IMR-90 (cell line): Measurements from ENCODE around the gene SYNE1. TPM values are rescaled to one million over a fixed set of nuclear protein-coding genes. Genes with fewer than 3 reads are reported as not detected.

Source experiments
- ATAC-seq: fragments of 200-7000 bp; cut with Tn5 transposase; 2 replicates; pipeline ENCODE4 v1.9.1; 2020; ENCODE audit warnings: low read depth, mild to moderate bottlenecking, moderate library complexity
- BruUV-seq: library from RNA; stranded (reverse); fragments of 400-500 nt; replicated peaks from 2 replicates; lab custom pipeline; 2021; lab: Mats Ljungman, UMichigan
- CTCF ChIA-PET: fragments of 300-600 bp; formaldehyde crosslinking; extraction: SDS; loops from one replicate; lab custom pipeline; 2021; ENCODE audit warnings: antibody characterized with exemption; lab: Yijun Ruan, JAX
- POLR2A ChIA-PET: fragments of 300-600 bp; sonication (Branson Sonifier 250); formaldehyde crosslinking; loops from one replicate; lab custom pipeline; 2022; ENCODE audit warnings: antibody characterized with exemption; ENCODE audit not compliant: unreplicated experiment; lab: Charles Lee
- DNase-seq: peaks from one replicate; pipeline ENCODE4 v3.0.0; 2013
- H2AFZ ChIP-seq: replicated peaks from 2 replicates; pipeline ENCODE3; 2013; ENCODE audit warnings: low read length, mild to moderate bottlenecking; ENCODE audit not compliant: poor library complexity
- H2AK5ac ChIP-seq: 2 replicates; pipeline ENCODE4 v1.6.1; 2013; ENCODE audit warnings: low read depth, low read length, inconsistent platforms
- H2AK9ac ChIP-seq: replicated peaks from 2 replicates; pipeline ENCODE3; 2013; ENCODE audit warnings: mild to moderate bottlenecking, low read depth, low read length, moderate library complexity; ENCODE audit not compliant: poor library complexity
- H2BK120ac ChIP-seq: 2 replicates; pipeline ENCODE4 v1.6.1; 2013; ENCODE audit warnings: low read depth, low read length, inconsistent platforms
- H2BK15ac ChIP-seq: 3 replicates; pipeline ENCODE4 v1.6.1; 2013; ENCODE audit warnings: low read depth, low read length, inconsistent platforms
- H2BK20ac ChIP-seq: 2 replicates; pipeline ENCODE4 v1.6.1; 2013; ENCODE audit warnings: low read depth, mild to moderate bottlenecking, inconsistent platforms, low read length, moderate library complexity
- H2BK5ac ChIP-seq: 2 replicates; pipeline ENCODE4 v1.6.1; 2013; ENCODE audit warnings: mild to moderate bottlenecking, low read depth, low read length, inconsistent platforms; ENCODE audit not compliant: poor library complexity, severe bottlenecking
- H3K14ac ChIP-seq: replicated peaks from 2 replicates; pipeline ENCODE4 v1.6.1; 2013; ENCODE audit warnings: low read depth, low read length, inconsistent platforms
- H3K18ac ChIP-seq: 2 replicates; pipeline ENCODE4 v1.6.1; 2013; ENCODE audit warnings: low read depth, low read length, control low read depth
- H3K23ac ChIP-seq: 2 replicates; pipeline ENCODE4 v1.6.1; 2013; ENCODE audit warnings: low read depth, low read length, inconsistent platforms
- H3K27ac ChIP-seq: 2 replicates; pipeline ENCODE4 v1.5.1; 2013; ENCODE audit warnings: mild to moderate bottlenecking, control low read depth, low read length; ENCODE audit not compliant: insufficient read depth
- H3K27me3 ChIP-seq: 2 replicates; pipeline ENCODE4 v1.6.1; 2013; ENCODE audit warnings: low read length; ENCODE audit not compliant: control insufficient read depth, insufficient read depth
- H3K36me3 ChIP-seq: 2 replicates; pipeline ENCODE4 v1.6.1; 2013; ENCODE audit warnings: low read length, mixed read lengths; ENCODE audit not compliant: control insufficient read depth, insufficient read depth
- H3K4ac ChIP-seq: 2 replicates; pipeline ENCODE4 v1.6.1; 2013; ENCODE audit warnings: low read depth, low read length, inconsistent platforms
- H3K4me1 ChIP-seq: 2 replicates; pipeline ENCODE4 v1.6.1; 2013; ENCODE audit warnings: low read length, mixed read lengths; ENCODE audit not compliant: control insufficient read depth, insufficient read depth
- H3K4me2 ChIP-seq: 2 replicates; pipeline ENCODE4 v1.6.1; 2013; ENCODE audit warnings: low read depth, mild to moderate bottlenecking, control low read depth, low read length, moderate library complexity
- H3K4me3 ChIP-seq: 2 replicates; pipeline ENCODE4 v1.5.1; 2013; ENCODE audit warnings: low read depth, mild to moderate bottlenecking, control low read depth, low read length, moderate library complexity; ENCODE audit not compliant: insufficient read depth
- H3K56ac ChIP-seq: 2 replicates; pipeline ENCODE4 v1.6.1; 2013; ENCODE audit warnings: low read length, inconsistent platforms; ENCODE audit not compliant: insufficient read depth; ENCODE audit errors: extremely low read depth
- H3K79me1 ChIP-seq, 2 experiments: 2 replicates each; pipeline ENCODE4 v1.6.1; 2013; ENCODE audit warnings: low read length in 2 of 2, inconsistent platforms in 1 of 2, low read depth in 1 of 2
- H3K9ac ChIP-seq: 2 replicates; pipeline ENCODE4 v1.6.1; 2013; ENCODE audit warnings: low read depth, low read length, control low read depth
- H3K9me1 ChIP-seq: 2 replicates; pipeline ENCODE4 v1.6.1; 2013; ENCODE audit warnings: low read length, inconsistent platforms; ENCODE audit not compliant: insufficient read depth
- H3K9me3 ChIP-seq: 2 replicates; pipeline ENCODE4 v1.6.1; 2013; ENCODE audit warnings: low read length; ENCODE audit not compliant: control insufficient read depth, insufficient read depth
- H4K20me1 ChIP-seq: 2 replicates; pipeline ENCODE4 v1.6.1; 2013; ENCODE audit warnings: low read length, inconsistent platforms; ENCODE audit not compliant: insufficient read depth
- H4K5ac ChIP-seq: 2 replicates; pipeline ENCODE4 v1.6.1; 2013; ENCODE audit warnings: mild to moderate bottlenecking, low read depth, low read length, control low read depth
- H4K8ac ChIP-seq, 2 experiments: 2 replicates each; pipeline ENCODE4 v1.6.1; 2013; ENCODE audit warnings: low read depth in 2 of 2, low read length in 2 of 2, control low read depth in 1 of 2, inconsistent platforms in 1 of 2
- H4K91ac ChIP-seq: 2 replicates; pipeline ENCODE4 v1.6.1; 2013; ENCODE audit warnings: low read depth, low read length, inconsistent platforms; ENCODE audit not compliant: insufficient read depth
- BHLHE40 ChIP-seq: fragments of 150-350 bp; IDR thresholded peaks from 2 replicates; pipeline ENCODE4 v1.6.1; 2016; ENCODE audit warnings: mild to moderate bottlenecking, low read depth, low read length
- CEBPB ChIP-seq: IDR thresholded peaks from 2 replicates; pipeline ENCODE4 v1.6.1; 2012; ENCODE audit warnings: low read depth, low read length, improper control_type of control experiment
- CHD1 ChIP-seq: IDR thresholded peaks from 2 replicates; pipeline ENCODE4 v1.6.1; 2012; ENCODE audit warnings: low read depth, low read length, improper control_type of control experiment
- CTCF ChIP-seq: conservative IDR thresholded peaks from 2 replicates; pipeline ENCODE4 v1.5.1; 2012; ENCODE audit warnings: mild to moderate bottlenecking, low read depth, low read length, improper control_type of control experiment
- FOS ChIP-seq: fragments of 150-350 bp; IDR thresholded peaks from 2 replicates; pipeline ENCODE4 v1.6.1; 2016; ENCODE audit warnings: low read depth, low read length
- MAFK ChIP-seq: IDR thresholded peaks from 2 replicates; pipeline ENCODE4 v1.6.1; 2012; ENCODE audit warnings: low read depth, low read length, improper control_type of control experiment
- MAZ ChIP-seq: IDR thresholded peaks from 2 replicates; pipeline ENCODE4 v1.6.1; 2012; ENCODE audit warnings: low read depth, mild to moderate bottlenecking, low read length, improper control_type of control experiment, moderate library complexity, borderline replicate concordance
- MXI1 ChIP-seq: IDR thresholded peaks from 2 replicates; pipeline ENCODE4 v1.6.1; 2012; ENCODE audit warnings: low read depth, mild to moderate bottlenecking, low read length, moderate library complexity, borderline replicate concordance
- NFE2L2 ChIP-seq: fragments of 150-350 bp; IDR thresholded peaks from 2 replicates; pipeline ENCODE4 v1.6.1; 2016; ENCODE audit warnings: low read depth, mild to moderate bottlenecking, low read length
- POLR2A ChIP-seq: IDR thresholded peaks from 2 replicates; pipeline ENCODE4 v1.6.1; 2012; ENCODE audit warnings: mild to moderate bottlenecking, low read depth, low read length
- RAD21 ChIP-seq: IDR thresholded peaks from 2 replicates; pipeline ENCODE4 v1.6.1; 2012; ENCODE audit warnings: low read length, improper control_type of control experiment
- RCOR1 ChIP-seq: IDR thresholded peaks from 2 replicates; pipeline ENCODE4 v1.6.1; 2012; ENCODE audit warnings: mild to moderate bottlenecking, low read length, improper control_type of control experiment; ENCODE audit not compliant: insufficient replicate concordance
- RFX5 ChIP-seq: IDR thresholded peaks from 2 replicates; pipeline ENCODE4 v1.8.0; 2012; ENCODE audit warnings: low read depth, mild to moderate bottlenecking, low read length, moderate library complexity
- SMC3 ChIP-seq: fragments of 150-350 bp; IDR thresholded peaks from 2 replicates; pipeline ENCODE4 v1.6.1; 2016; ENCODE audit warnings: low read depth, mild to moderate bottlenecking, antibody characterized with exemption, low read length, moderate library complexity
- WGBS, 2 experiments: methylation state at CpG; one replicate each; pipeline versions ENCODE4 v1.1.5 to v1.1.7; 2013; ENCODE audit warnings: missing lambda C conversion rate in 2 of 2; ENCODE audit not compliant: insufficient read length in 1 of 2; ENCODE audit errors: extremely low coverage in 2 of 2; 5-methylcytosine and 5-hydroxymethylcytosine counted together
- dilution Hi-C: fragments of 300-500 bp; cut with HindIII; formaldehyde crosslinking; loops from one replicate; pipeline ENCODE4 v1.14.3; 2018; ENCODE audit warnings: low sequenced_read_pairs; ENCODE audit not compliant: unreplicated experiment
- in situ Hi-C: fragments of 300-500 bp; cut with MboI; formaldehyde crosslinking; loops from 3 replicates; pipeline ENCODE4 v1.14.3; 2019; ENCODE audit warnings: low sequenced_read_pairs, inconsistent platforms, mixed read lengths
- intact Hi-C: fragments of 100-400 bp; cut with micrococcal nuclease; formaldehyde crosslinking; loops from 2 replicates; pipeline ENCODE4 v1.10.0; 2022
- polyA plus RNA-seq, 3 experiments: library from polyadenylated mRNA; depleted of rRNA; stranded (reverse); fragments of >200 nt; gene quantifications; 2 replicates each; pipeline ENCODE4 v1.2.3, GENCODE V29; 2012; ENCODE audit warnings: low replicate concordance in 1 of 3
- total RNA-seq: library from RNA; depleted of rRNA; stranded (reverse); fragments of >200 nt; gene quantifications from 2 replicates; pipeline ENCODE4 v1.2.3, GENCODE V29; 2012
- TF ChIP-seq, protein P1 (sequence below): fragments of 150-350 bp; IDR thresholded peaks from 2 replicates; pipeline ENCODE4 v1.6.1; 2017; ENCODE audit warnings: mild to moderate bottlenecking, antibody characterized with exemption, low read length, low read depth
- TF ChIP-seq, protein P2 (sequence below): fragments of 150-350 bp; IDR thresholded peaks from 2 replicates; pipeline ENCODE4 v1.6.1; 2016; ENCODE audit warnings: low read depth, mild to moderate bottlenecking, low read length, moderate library complexity, borderline replicate concordance

The SYNE1 gene
- total and polyA plus RNA-seq, 2 of the 4 experiments (the other 2 are of a cell fraction) = 34.1 to 159 TPM

- Histone ChIP-seq H2AK9ac (no peak overlapping the region), H4K20me1 (no peaks in the 10 kb centered on the region), H4K5ac (no peak overlapping the region), H3K36me3 (peaks cover 2% of the 10 kb centered on the region; the same call in 1 of the 2 replicates), H3K9me1 (no peaks in the 10 kb centered on the region), H2AFZ (no peak overlapping the region), H3K9ac (no peak overlapping the region), H2AK5ac (no peak overlapping the region), H4K91ac (no peak overlapping the region), H2BK20ac (no peak overlapping the region), H2BK5ac (peak overlapping the region; percentile 53), H3K4ac (no peak overlapping the region), H3K4me3 (no peak overlapping the region), H4K8ac (no peak overlapping the region; a peak in 1 of 4 replicates), H2BK120ac (no peak overlapping the region), H3K14ac (no peak overlapping the region), H3K23ac (no peak overlapping the region), H2BK15ac (no peak overlapping the region), H3K4me2 (no peak overlapping the region), H3K27me3 (no peaks in the 10 kb centered on the region), H3K79me1 (no peaks in the 10 kb centered on the region), H3K18ac (no peak overlapping the region), H3K4me1 (no peaks in the 10 kb centered on the region), H3K56ac (no peak overlapping the region), H3K9me3 (no peaks in the 10 kb centered on the region), H3K27ac (no peak overlapping the region)
- POLR2A ChIA-PET = interaction anchor here (0.6 kb wide), 1 partner anchor 130 kb away, joined by 3 read pairs; no protein-coding TSS in a partner anchor
- intact Hi-C loops = no loop called here
- in situ Hi-C loops = no loop called here
- dilution Hi-C loops = no loop called here
- TF ChIP-seq NFE2L2 (no peak), CHD1 (no peak), SMC3 (no peak), CEBPB (no peak), FOS (no peak), RCOR1 (no peak), MAZ (no peak), BHLHE40 (no peak), RAD21 (no peak), CTCF (no peak), RFX5 (no peak), MXI1 (no peak), MAFK (no peak), POLR2A (no peak)
- TF ChIP-seq, protein P1, sequence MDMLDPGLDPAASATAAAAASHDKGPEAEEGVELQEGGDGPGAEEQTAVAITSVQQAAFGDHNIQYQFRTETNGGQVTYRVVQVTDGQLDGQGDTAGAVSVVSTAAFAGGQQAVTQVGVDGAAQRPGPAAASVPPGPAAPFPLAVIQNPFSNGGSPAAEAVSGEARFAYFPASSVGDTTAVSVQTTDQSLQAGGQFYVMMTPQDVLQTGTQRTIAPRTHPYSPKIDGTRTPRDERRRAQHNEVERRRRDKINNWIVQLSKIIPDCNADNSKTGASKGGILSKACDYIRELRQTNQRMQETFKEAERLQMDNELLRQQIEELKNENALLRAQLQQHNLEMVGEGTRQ = no peak
- TF ChIP-seq, protein P2, sequence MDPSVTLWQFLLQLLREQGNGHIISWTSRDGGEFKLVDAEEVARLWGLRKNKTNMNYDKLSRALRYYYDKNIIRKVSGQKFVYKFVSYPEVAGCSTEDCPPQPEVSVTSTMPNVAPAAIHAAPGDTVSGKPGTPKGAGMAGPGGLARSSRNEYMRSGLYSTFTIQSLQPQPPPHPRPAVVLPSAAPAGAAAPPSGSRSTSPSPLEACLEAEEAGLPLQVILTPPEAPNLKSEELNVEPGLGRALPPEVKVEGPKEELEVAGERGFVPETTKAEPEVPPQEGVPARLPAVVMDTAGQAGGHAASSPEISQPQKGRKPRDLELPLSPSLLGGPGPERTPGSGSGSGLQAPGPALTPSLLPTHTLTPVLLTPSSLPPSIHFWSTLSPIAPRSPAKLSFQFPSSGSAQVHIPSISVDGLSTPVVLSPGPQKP = no peak
- BruUV-seq = no TSS peak
- DNase-seq = peak; percentile 26
- CTCF ChIA-PET = no interaction called here
- ATAC-seq = no peak
- no CpG with 5 or more reads among the region's 3 CpGs for WGBS, 2 experiments
These were observed 133.6 kb downstream of the SYNE1 start for GRCh38 chr6:152503546-152503945.
